ENCODE measurements around the gene TBX21.

- no peak for TF ChIP-seq CTCF (tag by site-specific recombination; IDR thresholded peaks at IDR 0.05)
- TF ChIP-seq YY1 (tag by site-specific recombination; IDR thresholded peaks at IDR 0.05): no peak
- no peak for TF ChIP-seq ZNF830 (tag by site-specific recombination; IDR thresholded peaks at IDR 0.05; ENCODE audit: low read depth)
- TF ChIP-seq PRDM10 (tag by site-specific recombination; IDR thresholded peaks at IDR 0.05): no peak
- TF ChIP-seq PATZ1 (tag by site-specific recombination; IDR thresholded peaks at IDR 0.05): no peak
- TF ChIP-seq ZSCAN30 (tag by site-specific recombination; IDR thresholded peaks at IDR 0.05): no peak
- TF ChIP-seq ZNF423 (tag by site-specific recombination; IDR thresholded peaks at IDR 0.05): no peak
- no peak for TF ChIP-seq PRDM2 (tag by site-specific recombination; IDR thresholded peaks at IDR 0.05; ENCODE audit: borderline replicate concordance)
- no peak for TF ChIP-seq ZNF391 (tag by site-specific recombination; IDR thresholded peaks at IDR 0.05; ENCODE audit: borderline replicate concordance, low read depth)
- TF ChIP-seq SP2 (tag by site-specific recombination; IDR thresholded peaks at IDR 0.05): no peak
- TF ChIP-seq GLIS2 (tag by site-specific recombination; IDR thresholded peaks at IDR 0.05): no peak
Observed at GRCh38 chr17:47741109-47741792, 8.2 kb downstream of the TBX21 start.

Data from HEK293 (cell line).